ENCODE measurements around the gene MT1X.

The MT1X gene

DNA sequence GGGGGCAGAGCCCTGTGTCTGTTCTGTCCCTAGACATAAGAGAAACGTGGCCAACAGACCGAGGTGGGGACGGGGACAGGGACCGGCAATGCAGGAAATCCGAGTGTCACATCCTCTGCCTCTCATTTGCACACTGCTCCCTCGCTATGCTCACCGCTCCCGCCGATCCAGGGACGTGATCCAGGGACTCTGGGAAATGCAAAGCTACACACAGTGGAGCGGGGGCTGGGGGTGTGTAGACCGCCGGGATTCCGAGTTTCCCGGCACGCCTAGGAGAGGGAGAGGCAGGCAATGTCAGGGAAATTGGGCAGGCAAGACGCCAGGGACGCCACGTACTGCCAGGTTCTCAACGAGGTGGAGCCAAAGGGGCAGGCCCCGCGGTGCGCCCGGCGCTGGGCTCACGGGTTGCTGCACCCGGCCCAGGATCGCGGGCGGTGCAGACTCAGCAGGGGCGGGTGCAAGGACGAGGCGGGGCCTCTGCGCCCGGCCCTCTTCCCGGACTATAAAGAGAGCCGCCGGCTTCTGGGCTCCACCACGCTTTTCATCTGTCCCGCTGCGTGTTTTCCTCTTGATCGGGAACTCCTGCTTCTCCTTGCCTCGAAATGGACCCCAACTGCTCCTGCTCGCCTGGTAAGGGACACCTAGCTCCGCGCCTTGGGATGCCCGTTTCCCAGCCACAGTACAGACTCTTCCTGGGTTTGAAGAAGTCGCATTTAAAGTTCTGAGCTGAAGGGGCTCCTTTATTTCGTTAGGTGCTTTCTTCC is at the start of gene MT1X:
TSS of gene MT1X (plus strand) at position 532 of the 764 bp plus-strand sequence. CDS start at position 603, 71 bp downstream.
- DNase-seq (ENCODE audit: low read depth in 2 of 2, low spot score in 1 of 2), result peak; percentile 64 to 67

DNA sequence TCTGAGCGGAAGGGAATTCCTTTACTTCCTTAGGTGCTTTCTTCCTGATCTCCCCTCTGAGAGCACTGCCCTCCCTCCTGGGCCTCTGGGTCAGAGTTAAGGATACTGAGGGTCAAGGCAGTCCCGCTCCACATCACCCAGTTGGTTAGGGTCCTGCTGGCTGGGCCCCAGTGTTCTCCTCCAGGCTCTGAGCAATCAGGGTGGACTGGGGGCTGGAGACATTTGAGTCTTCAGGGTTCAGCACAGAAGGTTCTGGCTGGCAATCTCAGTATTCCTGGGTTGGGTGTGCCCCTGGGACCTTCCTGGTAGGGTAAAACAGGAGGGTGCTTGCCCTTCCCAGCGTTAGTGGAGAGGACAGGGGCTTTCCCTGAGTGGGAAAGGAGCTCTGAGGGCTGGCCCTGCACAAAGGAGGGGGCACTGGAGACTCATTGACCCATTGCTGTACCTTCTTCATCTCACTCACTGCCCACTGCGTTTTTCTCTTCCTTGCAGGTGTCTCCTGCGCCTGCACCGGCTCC is 49.4 kb upstream of the MT1X start:
- DNase-seq (ENCODE audit: low read depth in 2 of 2, low spot score in 1 of 2), result no peak

DNA sequence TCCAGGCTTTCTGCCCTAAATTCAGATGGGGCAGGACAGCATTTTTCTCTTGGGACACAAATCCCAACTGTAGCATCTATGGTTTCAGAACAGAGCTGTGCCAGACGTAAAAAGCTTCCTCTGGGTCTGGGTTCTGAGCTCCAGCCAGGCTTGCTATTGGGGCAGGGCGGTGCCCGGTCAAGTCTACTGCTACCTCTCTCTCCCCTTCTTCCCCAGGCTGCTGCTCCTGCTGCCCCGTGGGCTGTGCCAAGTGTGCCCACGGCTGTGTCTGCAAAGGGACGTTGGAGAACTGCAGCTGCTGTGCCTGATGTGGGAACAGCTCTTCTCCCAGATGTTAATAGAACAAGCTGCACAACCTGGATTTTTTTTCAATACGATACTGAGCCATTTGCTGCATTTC is 48.7 kb upstream of the MT1X start:
- no peak for DNase-seq (ENCODE audit: low read depth in 2 of 2, low spot score in 1 of 2)

DNA sequence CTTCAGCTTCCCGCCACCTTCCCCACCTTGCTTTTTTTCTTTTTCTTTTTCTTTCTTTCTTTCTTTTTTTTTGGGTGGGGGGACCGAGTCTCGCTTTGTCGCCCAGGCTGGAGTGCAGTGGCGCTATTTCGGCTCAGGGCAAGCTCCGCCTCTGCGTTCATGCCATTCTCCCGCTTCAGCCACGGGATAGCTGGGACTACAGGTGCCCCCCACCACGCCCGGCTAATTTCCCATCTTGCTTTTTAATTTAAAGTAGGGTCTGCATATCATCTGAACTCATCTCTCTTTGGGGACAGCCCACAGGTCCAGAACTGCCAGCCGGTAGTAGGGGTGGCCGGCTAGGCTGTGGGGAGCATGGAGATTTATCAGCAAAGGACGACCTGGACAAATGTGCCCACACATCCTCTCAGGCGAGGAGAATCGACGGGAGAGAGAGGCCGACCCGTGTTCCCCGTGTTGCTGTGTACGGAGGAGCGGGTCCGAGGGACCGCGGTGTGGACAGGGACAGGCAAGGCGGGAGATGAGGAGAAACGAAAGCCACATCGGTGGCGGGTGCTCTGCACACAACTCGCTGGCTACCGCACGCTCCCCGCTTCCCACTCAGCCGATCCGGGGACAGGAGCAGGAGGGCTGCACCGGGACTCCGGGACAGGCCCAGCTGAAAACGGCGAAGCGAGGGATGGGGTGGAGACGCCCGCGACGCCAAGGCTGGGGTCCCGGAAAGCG is 47.4 kb upstream of the MT1X start:
- no peak for DNase-seq (ENCODE audit: low read depth in 2 of 2, low spot score in 1 of 2)

DNA sequence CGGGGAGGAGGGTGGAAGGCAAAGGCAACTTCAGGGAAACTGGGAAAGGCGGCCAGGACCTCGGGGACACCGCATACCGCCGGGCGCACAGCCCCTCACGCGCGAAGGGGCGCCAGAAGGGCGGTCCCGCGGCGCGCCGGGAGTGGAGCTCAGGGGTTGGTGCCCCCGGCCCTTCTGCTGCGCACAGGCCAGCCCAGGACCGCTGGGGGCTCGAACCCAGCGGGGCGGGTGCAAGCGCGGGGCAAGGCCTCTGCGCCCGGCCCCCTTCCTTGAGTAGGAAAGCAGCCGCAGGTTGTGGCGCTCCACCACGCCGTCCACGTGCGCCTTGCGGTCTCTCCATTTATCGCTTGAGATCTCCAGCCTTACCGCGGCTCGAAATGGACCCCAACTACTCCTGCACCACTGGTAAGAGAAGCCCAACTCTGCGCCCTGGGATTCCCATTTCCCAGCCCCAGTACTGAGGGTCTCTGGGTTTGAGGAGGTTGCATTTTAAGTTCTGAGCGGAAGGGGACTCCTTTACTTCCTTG is 46.8 kb upstream of the MT1X start:
- DNase-seq (ENCODE audit: low read depth in 2 of 2, low spot score in 1 of 2), result no peak

DNA sequence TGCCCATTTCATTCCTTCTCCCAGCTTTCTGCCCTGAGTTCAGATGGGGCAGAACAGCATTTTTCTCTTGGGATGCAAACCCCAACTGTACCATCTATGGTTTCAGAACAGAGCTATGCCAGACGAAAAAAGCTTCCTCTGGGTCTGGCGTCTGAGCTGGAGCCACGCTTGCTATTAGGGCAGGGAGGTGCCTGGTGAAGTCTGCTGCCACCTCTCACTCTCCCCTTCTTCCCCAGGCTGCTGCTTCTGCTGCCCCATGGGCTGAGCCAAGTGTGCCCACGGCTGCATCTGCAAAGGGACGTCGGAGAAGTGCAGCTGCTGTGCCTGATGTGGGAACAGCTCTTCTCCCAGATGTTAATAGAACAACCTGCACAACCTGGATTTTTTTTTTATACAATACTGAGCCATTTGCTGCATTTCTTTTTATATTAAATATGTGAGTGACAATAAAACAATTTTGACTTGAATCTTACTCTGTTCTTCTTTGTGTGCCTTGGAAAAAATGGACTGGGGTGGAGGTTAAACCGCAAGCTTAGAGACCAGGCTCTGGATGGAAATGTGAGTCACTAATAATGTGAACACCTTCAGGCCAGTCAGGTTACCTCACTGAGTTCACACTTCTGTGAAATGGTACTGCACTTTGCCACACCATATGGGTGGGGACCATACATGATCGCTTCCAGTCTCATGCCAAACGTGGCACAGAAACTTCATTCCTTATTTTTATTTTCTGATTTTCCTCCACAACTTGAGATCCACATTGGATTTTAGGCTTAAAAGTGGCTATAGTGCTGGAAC is 45.5 kb upstream of the MT1X start:
- no peak for DNase-seq (ENCODE audit: low read depth in 2 of 2, low spot score in 1 of 2)

DNA sequence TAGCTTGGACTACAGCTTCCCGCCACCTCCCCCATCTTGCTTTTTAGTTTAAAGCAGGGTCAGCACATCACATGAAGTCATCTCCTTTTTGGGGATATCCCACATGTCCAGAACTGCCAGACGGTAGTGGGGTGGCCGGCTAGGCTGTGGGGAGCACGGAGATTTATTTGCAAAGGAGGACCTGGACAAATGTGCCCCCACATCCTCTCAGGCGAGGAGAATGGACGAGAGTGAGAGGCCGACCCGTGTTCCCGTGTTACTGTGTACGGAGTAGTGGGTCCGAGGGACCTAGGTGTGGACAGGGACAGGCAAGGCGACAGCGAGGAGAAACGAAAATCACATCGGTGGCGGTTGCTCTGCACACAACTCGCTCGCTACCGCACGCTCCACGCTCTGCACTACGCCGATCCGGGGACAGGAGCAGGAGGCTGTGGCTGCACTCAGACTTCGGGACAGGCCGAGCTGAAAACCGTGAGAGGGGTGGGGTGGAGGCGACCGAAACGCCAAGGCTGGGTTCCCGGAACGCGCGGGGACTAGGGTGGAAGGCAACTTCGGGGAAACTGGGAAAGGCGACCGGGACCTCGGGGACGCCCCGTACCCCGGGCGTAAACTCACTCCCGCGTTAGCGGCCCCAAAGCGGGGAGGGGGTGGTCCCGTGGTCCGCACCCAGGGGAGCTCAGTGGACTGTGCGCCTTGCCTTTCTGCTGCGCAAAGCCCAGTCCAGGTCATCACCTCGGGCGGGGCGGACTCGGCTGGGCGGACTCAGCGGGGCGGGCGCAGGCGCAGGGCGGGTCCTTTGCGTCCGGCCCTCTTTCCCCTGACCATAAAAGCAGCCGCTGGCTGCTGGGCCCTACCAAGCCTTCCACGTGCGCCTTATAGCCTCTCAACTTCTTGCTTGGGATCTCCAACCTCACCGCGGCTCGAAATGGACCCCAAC is 44.2 kb upstream of the MT1X start, which contains the start of gene MT1A:
TSS of gene MT1A (plus strand) at position 853 of the 937 bp plus-strand sequence. CDS start at position 926, 73 bp downstream.
- DNase-seq (ENCODE audit: low read depth in 2 of 2, low spot score in 1 of 2), result no peak

DNA sequence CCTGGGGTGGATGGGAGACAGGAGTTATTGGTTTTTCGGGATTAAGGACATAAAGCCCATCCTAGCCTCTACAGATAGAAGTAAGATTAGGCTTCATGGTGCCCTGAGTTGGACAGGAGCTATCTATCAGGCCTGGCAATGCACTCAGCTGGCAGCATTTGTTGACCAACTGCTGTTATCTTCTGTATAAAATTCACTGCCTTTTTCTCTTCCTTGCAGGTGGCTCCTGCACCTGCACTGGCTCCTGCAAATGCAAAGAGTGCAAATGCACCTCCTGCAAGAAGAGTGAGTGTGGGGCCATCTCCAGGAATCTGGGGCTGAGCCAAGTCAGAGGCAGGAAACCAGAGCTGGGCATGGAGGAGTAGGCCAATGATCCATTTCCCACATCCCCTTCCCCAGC is 43.2 kb upstream of the MT1X start:
- DNase-seq (ENCODE audit: low read depth in 2 of 2, low spot score in 1 of 2), result no peak

DNA sequence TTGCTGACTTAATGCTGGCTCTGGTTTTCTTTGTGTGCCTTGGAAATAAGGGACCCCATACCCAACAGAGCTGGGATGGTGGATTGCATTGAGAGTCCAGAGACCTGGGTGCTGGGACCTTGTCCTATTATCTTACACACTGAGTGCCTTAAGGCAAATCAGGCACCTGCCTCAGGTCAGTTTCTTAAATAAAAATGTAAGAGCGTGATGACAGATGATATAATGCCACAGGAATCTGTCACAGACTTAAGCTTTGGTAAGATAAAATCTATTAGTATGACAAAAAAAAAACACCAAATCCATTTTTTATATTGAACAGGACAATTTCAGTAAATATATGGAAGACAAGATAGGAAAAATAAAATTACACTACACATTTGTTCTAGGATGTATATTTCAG is 42.2 kb upstream of the MT1X start:
- no peak for DNase-seq (ENCODE audit: low read depth in 2 of 2, low spot score in 1 of 2)

DNA sequence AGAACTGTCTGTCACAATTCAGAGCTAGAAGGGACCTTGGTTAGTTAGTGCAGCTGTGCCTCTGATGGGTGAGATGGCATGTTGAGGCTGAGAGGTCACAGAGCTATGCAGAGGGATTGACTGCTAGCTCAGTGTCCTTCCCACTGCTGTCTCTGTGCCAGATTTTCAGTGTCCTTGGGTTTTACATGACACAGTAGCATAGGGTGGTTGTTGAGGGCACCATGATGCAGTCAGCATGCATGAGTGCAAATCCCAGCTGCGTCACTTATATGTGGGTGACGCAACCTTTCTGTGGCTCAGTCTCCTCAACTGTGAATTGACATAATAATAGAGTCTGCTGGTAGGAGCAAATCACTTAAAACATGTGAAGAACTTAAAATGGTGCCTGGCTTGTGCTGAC is 41.1 kb upstream of the MT1X start:
- DNase-seq (ENCODE audit: low read depth in 2 of 2, low spot score in 1 of 2), result no peak

DNA sequence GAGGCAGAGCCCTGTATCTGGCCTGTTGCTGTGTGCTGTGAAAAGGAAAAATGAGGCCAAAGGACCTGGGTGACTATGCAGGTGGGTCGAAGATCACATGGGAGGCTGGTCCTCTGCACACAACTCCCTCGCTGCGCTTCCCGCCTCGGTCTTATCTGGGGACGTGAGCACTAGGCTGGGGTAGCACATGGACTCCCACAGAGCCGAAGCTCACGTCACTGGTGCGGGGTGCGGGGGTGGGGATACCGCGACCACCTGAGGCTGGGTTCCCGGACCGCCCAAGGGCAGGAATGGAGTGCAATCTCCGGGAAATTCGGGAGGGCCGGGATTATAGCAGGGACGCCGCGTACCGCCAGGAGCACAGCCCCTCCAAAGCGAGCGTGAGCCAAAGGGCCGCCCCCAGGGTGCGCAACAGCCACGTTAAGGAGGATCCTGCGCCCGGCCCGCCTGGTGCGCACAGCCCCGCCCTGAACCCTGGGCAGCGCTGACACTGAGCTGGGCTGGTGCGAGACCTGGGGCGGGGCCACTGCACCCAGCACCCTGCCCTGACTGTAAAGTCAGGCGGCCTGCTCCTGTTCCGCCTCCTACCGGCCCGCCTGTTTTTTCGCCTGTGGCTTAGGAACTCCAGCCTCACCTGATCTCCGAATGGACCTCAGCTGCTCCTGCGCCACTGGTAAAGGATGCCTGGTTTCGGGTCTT is 39.0 kb upstream of the MT1X start:
- peak; percentile 39 to 54 for DNase-seq (ENCODE audit: low read depth in 2 of 2, low spot score in 1 of 2)

DNA sequence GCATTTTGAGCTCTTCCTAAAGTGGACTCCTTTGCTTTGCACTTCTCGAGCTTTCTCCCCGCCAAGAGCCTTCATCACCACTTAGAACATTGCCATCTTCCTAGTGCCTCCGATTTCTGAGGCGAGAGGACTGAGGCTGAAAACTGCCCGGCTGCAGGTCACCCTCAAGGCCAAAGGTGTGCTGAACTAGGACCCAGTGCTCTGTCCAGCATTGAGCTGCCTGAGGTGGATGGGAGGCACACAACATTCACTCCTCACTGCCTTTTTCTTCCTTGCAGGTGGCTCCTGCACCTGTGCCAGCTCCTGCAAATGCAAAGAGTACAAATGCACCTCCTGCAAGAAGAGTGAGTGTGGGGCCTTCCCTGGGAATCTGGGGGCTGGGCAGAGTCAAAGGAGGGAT is 38.4 kb upstream of the MT1X start:
- no peak for DNase-seq (ENCODE audit: low read depth in 2 of 2, low spot score in 1 of 2)

DNA sequence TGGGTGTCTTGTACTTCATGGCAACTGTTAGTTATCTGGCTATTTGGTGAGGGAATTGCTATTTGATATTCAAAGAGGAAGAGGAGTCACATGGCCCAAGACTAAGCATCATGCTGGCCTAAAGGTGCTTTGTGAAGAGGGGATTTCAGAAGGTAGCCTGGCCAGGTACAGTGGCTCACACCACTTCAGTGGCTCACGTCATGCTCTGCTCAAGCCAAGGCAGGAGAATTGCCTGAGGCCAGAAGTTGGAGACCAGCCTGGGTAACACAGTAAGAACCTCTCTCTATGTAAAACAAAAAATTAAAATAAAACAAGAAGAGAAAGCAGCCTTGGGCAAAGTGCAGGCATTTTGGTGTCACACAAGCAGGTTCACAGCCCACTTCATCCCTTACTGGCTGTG is 37.0 kb upstream of the MT1X start:
- DNase-seq (ENCODE audit: low read depth in 2 of 2, low spot score in 1 of 2), result no peak

DNA sequence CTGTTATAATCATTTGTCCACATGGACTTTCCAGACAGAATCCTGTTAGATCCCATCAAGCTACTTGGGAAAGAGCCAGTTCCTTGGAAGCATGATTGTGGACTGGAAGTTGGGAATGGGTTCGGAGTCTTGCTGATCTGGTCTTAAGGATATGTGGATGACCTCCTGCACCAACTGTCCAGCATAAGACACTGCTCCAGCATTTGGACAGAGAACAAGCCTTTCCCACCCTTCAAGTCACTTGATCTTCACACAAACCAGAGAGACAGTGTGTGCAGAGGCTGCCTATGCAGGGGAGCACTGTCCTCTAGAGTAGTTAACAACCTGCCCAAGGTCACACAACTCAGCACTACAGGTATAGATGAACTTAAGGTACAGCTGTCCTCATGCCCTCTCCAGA is 36.4 kb upstream of the MT1X start:
- no peak for DNase-seq (ENCODE audit: low read depth in 2 of 2, low spot score in 1 of 2)

DNA sequence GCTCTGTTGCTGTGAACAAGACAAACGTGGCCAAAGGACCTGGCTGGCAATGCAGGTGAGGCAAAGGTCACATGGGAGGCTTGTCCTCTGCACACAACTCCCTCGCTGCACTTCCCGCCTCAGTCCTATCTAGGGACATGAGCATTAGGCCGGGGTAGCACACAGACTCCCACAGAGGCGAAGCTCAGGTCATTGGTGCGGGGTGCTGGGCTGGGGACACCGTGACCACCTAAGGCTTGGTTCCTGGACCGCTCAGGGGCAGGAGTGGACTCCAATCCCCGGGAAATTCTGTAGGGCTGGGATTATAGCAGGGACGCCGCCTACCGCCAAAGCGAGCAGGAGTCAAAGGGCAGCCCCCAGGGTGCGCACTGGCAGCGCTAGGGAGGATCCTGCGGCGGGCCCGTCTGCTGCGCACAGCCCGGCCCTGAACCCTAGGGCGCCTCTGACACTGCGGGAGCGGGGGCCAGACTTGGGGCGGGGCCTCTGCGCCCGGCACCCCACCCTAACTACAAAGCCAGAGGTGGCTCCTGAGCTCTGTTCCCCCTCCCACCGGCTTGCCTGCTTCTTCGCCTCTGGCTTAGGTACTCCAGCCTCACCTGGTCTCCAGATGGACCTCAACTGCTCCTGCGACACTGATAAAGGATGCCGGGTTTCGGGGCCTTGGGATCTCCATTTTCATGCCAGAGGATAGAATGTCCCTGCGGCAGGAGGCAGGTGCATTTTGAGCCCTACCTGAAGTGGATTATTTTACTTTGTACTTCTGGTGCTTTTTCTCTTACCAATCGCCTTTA is 34.4 kb upstream of the MT1X start:
- no peak for DNase-seq (ENCODE audit: low read depth in 2 of 2, low spot score in 1 of 2)

DNA sequence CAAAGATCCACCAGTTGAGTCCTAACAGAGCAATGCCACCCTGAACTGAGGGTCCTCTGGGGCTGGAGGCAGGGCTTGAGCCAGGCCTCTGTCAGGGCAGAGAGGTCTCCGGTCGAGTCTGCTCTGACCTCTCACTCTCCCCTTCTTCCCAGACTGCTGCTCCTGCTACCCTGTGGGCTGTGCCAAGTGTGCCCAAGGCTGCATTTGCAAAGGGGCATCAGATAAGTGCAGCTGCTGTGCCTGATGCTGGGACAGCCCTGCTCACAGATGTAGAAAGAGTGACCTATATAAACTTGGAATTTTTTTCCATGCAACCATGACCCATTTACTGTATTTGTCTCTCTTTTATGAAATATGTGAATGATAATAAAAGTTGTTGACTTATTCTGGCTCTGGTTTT is 33.0 kb upstream of the MT1X start:
- no peak for DNase-seq (ENCODE audit: low read depth in 2 of 2, low spot score in 1 of 2)

DNA sequence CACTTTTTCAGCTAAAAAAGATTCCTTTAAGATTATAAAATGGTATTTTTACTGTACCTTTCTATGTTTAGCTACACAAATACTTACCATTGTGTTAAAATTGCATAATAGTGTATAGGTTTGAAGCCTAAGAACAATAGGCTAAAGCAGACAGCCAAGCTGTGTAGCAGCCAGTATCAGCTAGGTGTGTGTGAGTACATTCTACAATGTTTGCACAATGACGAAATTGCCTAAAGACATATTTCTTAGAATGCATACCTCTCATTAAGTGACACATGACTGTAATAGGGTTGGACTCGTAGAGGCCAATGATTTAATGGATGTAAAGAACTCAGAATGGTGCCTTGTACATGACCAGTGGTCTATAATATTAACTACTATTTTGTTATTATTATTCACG is 32.5 kb upstream of the MT1X start:
- DNase-seq (ENCODE audit: low read depth in 2 of 2, low spot score in 1 of 2), result no peak

DNA sequence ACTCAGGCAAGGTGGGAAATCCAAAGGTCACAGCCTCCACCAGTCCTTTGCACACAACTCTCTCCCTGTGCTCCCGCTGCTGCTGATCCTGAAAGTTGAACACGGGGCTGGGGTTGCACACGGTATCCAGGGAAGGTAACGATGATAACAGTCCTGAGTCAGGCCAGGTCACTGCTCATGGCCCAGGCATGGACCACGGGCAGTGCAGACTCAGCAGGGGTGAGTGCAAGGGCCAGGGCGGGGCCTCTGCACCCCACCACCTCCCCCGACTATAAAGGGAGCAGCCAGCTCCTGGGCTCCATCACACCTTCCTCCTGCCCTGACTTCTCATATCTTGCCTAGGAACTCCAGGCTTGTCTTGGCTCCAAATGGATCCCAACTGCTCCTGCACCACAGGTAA is 30.7 kb upstream of the MT1X start, which contains the start of gene MT1B:
TSS of gene MT1B (plus strand) at position 301 of the 400 bp plus-strand sequence. CDS start at position 369, 68 bp downstream.
- DNase-seq (ENCODE audit: low read depth in 2 of 2, low spot score in 1 of 2), result no peak

DNA sequence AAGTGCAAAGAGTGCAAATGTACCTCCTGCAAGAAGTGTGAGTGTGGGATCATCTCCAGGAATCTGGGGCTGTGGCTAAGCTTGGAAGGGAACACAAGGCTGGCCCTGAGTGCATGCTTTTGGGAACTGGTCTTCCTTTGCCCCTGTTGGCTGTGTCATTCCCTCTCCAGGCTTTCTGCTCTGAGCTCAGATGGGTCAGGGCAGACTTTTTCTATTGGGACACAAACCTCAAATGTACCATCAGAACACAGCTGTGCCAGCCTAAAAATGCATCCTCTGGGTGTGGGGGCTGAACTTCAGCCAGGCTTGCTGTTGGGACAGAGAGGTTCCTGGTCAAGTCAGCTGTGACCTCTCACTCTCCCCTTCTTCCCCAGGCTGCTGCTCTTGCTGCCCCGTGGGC is 29.7 kb upstream of the MT1X start:
- DNase-seq (ENCODE audit: low read depth in 2 of 2, low spot score in 1 of 2), result no peak

All from stimulated activated CD8-positive, alpha-beta memory T cell treated with anti-CD3 and anti-CD28 coated beads, Interleukin-4, amount 100 ng/mL, for 4 hours (primary cell).